ENCODE results near the gene GTF2F1. TPM values are rescaled to one million over a fixed set of nuclear protein-coding genes. Genes with fewer than 3 reads are reported as not detected.

The GTF2F1 gene
- total RNA-seq, 1 experiment from 2014 or later = 67.2 TPM

GRCh38 chr19:6384381-6384780, 8.6 kb downstream of the GTF2F1 start:
- WGBS (ENCODE audit: extremely low coverage, insufficient read length, low lambda C conversion rate) = no CpG with 5 or more reads among the region's 4 CpGs
- no peak overlapping the region for H2AFZ ChIP-seq (ENCODE audit: low read length)
- no peak overlapping the region for H4K8ac ChIP-seq (replicated peaks; ENCODE audit: insufficient read length, low read depth, low read length)
- no peak overlapping the region for H2BK5ac ChIP-seq (ENCODE audit: insufficient read length, low read length)
- Mint-ChIP-seq H3K36me3 (ENCODE audit: insufficient read depth in 1 of 3, low read depth in 3 of 3) (peaks cover 56 to 81% (median 76%) of the 10 kb centered on the region in 3 experiments), H3K9me3 (peaks cover 4% of the 10 kb centered on the region in 2 experiments; a peak in 4 of 5 replicates), H3K27ac (no peak overlapping the region), H3K27me3 (ENCODE audit: low read depth) (no peaks in the 10 kb centered on the region), H3K4me1 (no peaks in the 10 kb centered on the region), H3K4me3 (no peak overlapping the region)
- no peak overlapping the region for H4K91ac ChIP-seq (ENCODE audit: insufficient read length, low read depth, low read length)
- no peaks in the 10 kb centered on the region for H3K9me3 ChIP-seq (ENCODE audit: control insufficient read depth, low read depth, low read length)
- H3K27me3 ChIP-seq (ENCODE audit: insufficient read depth, low read length) = no peaks in the 10 kb centered on the region
- no peak for DNase-seq
- H3K4me2 ChIP-seq (ENCODE audit: insufficient read depth, insufficient read length, low read length) = no peak overlapping the region
- no peak overlapping the region for H3K23ac ChIP-seq (ENCODE audit: insufficient read length, low read depth, low read length)
- H3K18ac ChIP-seq (ENCODE audit: insufficient read length, low read depth, low read length) = no peak overlapping the region
- no peaks in the 10 kb centered on the region for H3K79me1 ChIP-seq (ENCODE audit: insufficient read depth, low read depth, low read length, poor library complexity, severe bottlenecking)
- H3K27ac ChIP-seq (ENCODE audit: insufficient read length, low read depth, low read length) = no peak overlapping the region
- no peak overlapping the region for H2BK20ac ChIP-seq (ENCODE audit: low read depth, low read length, poor library complexity, severe bottlenecking)
- H3K14ac ChIP-seq (ENCODE audit: insufficient read depth, low read length) = no peak overlapping the region
- H3K9ac ChIP-seq (ENCODE audit: extremely low read depth, insufficient read length, low read length) = no peak overlapping the region
- no peak overlapping the region for H4K5ac ChIP-seq (ENCODE audit: insufficient read length, low read depth, low read length)
- no peak overlapping the region for H3K56ac ChIP-seq (ENCODE audit: insufficient read length, low read depth, low read length)
- H3K4ac ChIP-seq (ENCODE audit: low read depth, low read length) = no peak overlapping the region
- no peak overlapping the region for H3T11ph ChIP-seq (ENCODE audit: low read length)
- H3K79me2 ChIP-seq (ENCODE audit: insufficient read depth, low read length) = no peaks in the 10 kb centered on the region
- H3K4me1 ChIP-seq (ENCODE audit: insufficient read depth, low read length) = no peaks in the 10 kb centered on the region
- H2BK15ac ChIP-seq (ENCODE audit: low read depth, low read length) = no peak overlapping the region
- no peak overlapping the region for H2AK5ac ChIP-seq (ENCODE audit: insufficient read length, low read length)
- H3K23me2 ChIP-seq (ENCODE audit: insufficient read length, low read depth, low read length, poor library complexity, severe bottlenecking) = no peaks in the 10 kb centered on the region
- H2BK120ac ChIP-seq (ENCODE audit: low read depth, low read length, poor library complexity, severe bottlenecking) = no peak overlapping the region
- no peaks in the 10 kb centered on the region for H4K20me1 ChIP-seq (ENCODE audit: control insufficient read depth, insufficient read depth, insufficient read length)
- TF ChIP-seq CTCF (conservative IDR thresholded peaks at IDR 0.05) = no peak
- H2BK12ac ChIP-seq (ENCODE audit: insufficient read length, low read depth, low read length) = no peak overlapping the region
